PFSK-1 (cell line): ENCODE measurements around the gene CCL25.

ENCODE experiments used
- FOXP2 ChIP-seq: optimal IDR thresholded peaks from 2 replicates; pipeline ENCODE3; 2011; ENCODE audit warnings: borderline replicate concordance, control low read depth, inconsistent platforms; ENCODE audit not compliant: insufficient read depth; ENCODE audit errors: extremely low read length, extremely low read depth
- POLR2AphosphoS5 ChIP-seq: IDR thresholded peaks from 2 replicates; pipeline ENCODE4 v1.6.1; 2012; ENCODE audit warnings: low read depth, mild to moderate bottlenecking, control low read depth, low read length, moderate library complexity
- REST ChIP-seq, 2 experiments: IDR thresholded peaks; 2 replicates each; pipeline versions ENCODE4 v1.6.1 to v1.8.0; 2011 to 2012; ENCODE audit warnings: low read depth in 2 of 2, low read length in 2 of 2, control low read depth in 1 of 2, inconsistent platforms in 1 of 2, mild to moderate bottlenecking in 1 of 2, moderate library complexity in 1 of 2; ENCODE audit not compliant: insufficient read depth in 1 of 2
- SIN3A ChIP-seq: IDR thresholded peaks from 2 replicates; pipeline ENCODE4 v1.6.1; 2012; ENCODE audit warnings: mild to moderate bottlenecking, low read length, moderate library complexity, borderline replicate concordance; ENCODE audit not compliant: insufficient read depth
- TAF1 ChIP-seq: IDR thresholded peaks from 2 replicates; pipeline ENCODE4 v1.6.1; 2012; ENCODE audit warnings: low read length, control low read depth, borderline replicate concordance; ENCODE audit not compliant: insufficient read depth

Gene CCL25

DNA sequence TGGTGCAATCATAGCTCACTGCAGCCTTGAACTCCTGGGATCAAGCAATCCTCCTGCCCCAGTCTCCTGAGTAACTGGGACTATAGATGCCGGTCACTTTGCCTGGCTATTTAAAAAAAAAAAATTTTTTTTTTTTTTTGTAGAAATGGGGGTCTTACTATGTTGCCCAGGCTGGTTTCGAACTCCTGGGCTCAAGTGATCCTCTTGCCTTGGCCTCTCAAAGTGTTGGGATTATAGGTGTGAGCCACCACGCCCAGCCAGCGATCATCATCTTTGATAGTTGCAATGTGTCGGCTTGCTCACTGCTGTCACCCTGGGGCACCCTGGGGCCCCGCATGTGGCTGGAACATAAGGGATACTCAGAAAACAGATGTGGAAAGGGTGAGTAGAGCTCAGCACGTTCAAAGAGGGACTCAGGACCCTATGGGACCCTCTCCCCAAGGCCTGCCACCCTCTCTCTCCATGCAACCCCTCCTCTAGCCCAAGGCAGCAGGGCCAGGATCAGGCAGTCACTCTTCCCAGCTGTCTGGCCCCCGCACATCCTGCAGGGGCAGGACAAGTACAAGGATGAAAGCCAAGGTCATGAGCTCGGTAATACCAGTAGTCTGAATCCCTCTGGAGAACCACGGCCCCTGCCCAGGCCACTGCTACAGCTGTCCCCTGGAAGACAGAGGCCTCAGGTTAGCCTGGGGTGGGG, 6.5 kb upstream of the CCL25 start:
- TF ChIP-seq REST (IDR thresholded peaks at IDR 0.05; ENCODE audit: insufficient read depth in 1 of 2, low read depth in 2 of 2, low read length in 2 of 2) (no peak), FOXP2 (no peak), SIN3A (no peak), TAF1 (no peak), POLR2AphosphoS5 (no peak)

DNA sequence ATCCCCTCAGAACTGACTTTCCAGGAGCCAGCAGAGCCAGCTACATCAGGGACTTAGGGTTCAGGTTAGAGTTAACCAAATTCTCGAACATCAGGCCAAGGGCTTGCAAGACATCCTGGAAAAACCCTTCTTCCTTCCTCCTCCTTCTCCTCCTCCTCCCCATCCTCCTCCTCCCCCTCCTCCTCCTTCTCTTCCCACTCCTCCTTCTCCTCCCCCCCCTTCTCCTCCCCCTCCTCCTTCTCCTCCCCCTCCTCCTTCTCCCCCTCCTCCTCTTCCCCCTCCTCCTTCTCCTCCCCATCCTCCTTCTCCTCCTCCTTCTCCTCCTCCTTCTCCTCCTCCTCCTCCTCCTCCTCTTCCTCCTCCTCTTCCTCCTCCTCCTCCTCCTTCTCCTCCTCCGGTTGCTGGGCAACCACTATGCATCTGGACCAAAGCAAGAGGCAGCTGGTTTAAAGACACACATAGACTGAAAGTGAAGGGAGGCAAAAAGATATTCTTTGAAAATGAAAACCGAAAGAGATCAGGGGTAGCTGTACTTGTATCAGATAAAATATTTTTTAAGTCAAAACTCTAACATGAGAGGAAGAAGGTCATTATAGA, 5.9 kb upstream of the CCL25 start:
- TF ChIP-seq SIN3A (no peak), REST (IDR thresholded peaks at IDR 0.05; ENCODE audit: insufficient read depth in 1 of 2, low read depth in 2 of 2, low read length in 2 of 2) (no peak), POLR2AphosphoS5 (no peak)

DNA sequence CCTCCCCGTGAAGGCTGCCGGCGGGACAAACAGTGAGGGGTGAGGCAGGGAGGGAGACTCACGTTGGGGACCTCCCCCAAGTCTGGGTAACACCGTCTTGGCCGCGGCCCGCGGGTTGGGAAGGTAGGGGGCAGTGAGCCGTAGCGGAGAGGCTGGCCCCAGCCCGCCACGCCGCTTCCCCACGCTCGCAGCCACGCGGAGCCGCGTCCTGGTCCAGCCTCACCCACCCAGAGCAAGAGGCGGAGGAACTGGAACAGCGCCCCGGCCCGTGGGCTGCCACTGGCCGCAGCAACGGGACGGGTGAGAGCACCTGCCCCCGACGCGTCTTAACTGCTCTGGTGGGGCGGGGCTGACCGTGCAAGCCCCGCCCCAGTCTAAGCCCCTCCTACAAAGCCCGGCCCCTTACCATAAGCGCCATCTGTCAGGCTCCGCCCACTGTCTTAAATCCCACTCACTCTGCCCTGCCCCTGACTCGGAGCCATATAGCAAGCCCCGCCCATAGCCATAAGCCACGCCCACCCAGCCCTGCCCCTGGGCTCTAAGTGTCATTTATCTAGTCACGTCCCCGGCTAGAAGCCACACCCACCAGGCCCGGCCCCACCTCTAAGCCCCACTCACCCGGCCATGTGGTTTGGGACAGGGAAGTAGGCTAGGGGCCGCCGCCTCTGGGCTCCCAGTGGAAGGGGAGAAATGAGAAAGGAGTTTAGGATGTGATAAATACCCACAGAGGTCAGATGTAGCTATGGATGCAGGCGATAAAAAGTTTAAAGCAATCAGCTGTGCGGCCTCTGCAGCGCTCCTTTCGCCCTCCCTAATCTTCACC, 2.1 kb upstream of the CCL25 start:
- no peak for TF ChIP-seq SIN3A
- no peak for TF ChIP-seq TAF1
- no peak for TF ChIP-seq REST (IDR thresholded peaks at IDR 0.05; ENCODE audit: insufficient read depth in 1 of 2, low read depth in 2 of 2, low read length in 2 of 2)
- no peak for TF ChIP-seq POLR2AphosphoS5
- no peak for TF ChIP-seq FOXP2

GRCh38 chr19:8054169-8054568, 1.6 kb downstream of the CCL25 start:
- TF ChIP-seq FOXP2, result no peak
- TF ChIP-seq REST (IDR thresholded peaks at IDR 0.05; ENCODE audit: insufficient read depth in 1 of 2, low read depth in 2 of 2, low read length in 2 of 2), result no peak
- no peak for TF ChIP-seq SIN3A
- no peak for TF ChIP-seq POLR2AphosphoS5
- TF ChIP-seq TAF1, result no peak
